ENCODE data around the gene JAG2. TPM values are rescaled to one million over a fixed set of nuclear protein-coding genes. Genes with fewer than 3 reads are reported as not detected.

JAG2 gene
- total RNA-seq, 3 donors from 2014 or later: 4.2 to 15.4 (median 13.1) TPM

GRCh38 chr14:105162669-105162979 is 6.0 kb downstream of the JAG2 start:
- intact Hi-C loops (cut with DNase I; ENCODE audit: low total_unique reads): no loop called here
- no peaks in the 10 kb centered on the region for H3K27me3 ChIP-seq
- H3K27ac ChIP-seq: peak overlapping the region in 1 of 2 donors; percentile 19
- no peak overlapping the region for H3K4me3 ChIP-seq
- DNase-seq (ENCODE audit: low spot score in 2 of 2): no peak
- H3K9me3 ChIP-seq: no peaks in the 10 kb centered on the region
- no peak for TF ChIP-seq CTCF (IDR thresholded peaks at IDR 0.05)
- TF ChIP-seq POLR2A (IDR thresholded peaks at IDR 0.05): no peak
- TF ChIP-seq POLR2AphosphoS5 (IDR thresholded peaks at IDR 0.05): no peak
- no peaks in the 10 kb centered on the region for H3K4me1 ChIP-seq
- no peaks in the 10 kb centered on the region for H3K36me3 ChIP-seq

- Histone ChIP-seq H3K9me3 (no peaks in the 10 kb centered on the region), H3K4me3 (no peak overlapping the region), H3K4me1 (no peaks in the 10 kb centered on the region), H3K27me3 (no peaks in the 10 kb centered on the region), H3K27ac (peak overlapping the region in 1 of 2 donors; percentile 19), H3K36me3 (no peaks in the 10 kb centered on the region)
- DNase-seq (ENCODE audit: low spot score in 2 of 2): no peak
- intact Hi-C loops (cut with DNase I; ENCODE audit: low total_unique reads): no loop called here
- TF ChIP-seq CTCF (IDR thresholded peaks at IDR 0.05): no peak
- TF ChIP-seq POLR2A (IDR thresholded peaks at IDR 0.05): no peak
- no peak for TF ChIP-seq POLR2AphosphoS5 (IDR thresholded peaks at IDR 0.05)
Measured at GRCh38 chr14:105161964-105162668, 6.5 kb downstream of the JAG2 start.

- H3K4me3 ChIP-seq: no peak overlapping the region
- no peak for DNase-seq (ENCODE audit: low spot score in 2 of 2)
- H3K36me3 ChIP-seq: no peaks in the 10 kb centered on the region
- H3K9me3 ChIP-seq: no peaks in the 10 kb centered on the region
- TF ChIP-seq POLR2A (IDR thresholded peaks at IDR 0.05) (no peak), CTCF (IDR thresholded peaks at IDR 0.05) (no peak), POLR2AphosphoS5 (IDR thresholded peaks at IDR 0.05) (no peak)
- intact Hi-C loops (cut with DNase I; ENCODE audit: low total_unique reads): no loop called here
- H3K27me3 ChIP-seq: no peaks in the 10 kb centered on the region
- H3K4me1 ChIP-seq: no peaks in the 10 kb centered on the region
- H3K27ac ChIP-seq: peak overlapping the region in 1 of 2 donors; percentile 43
Measured at GRCh38 chr14:105161309-105161708, 7.3 kb downstream of the JAG2 start.

GRCh38 chr14:105160776-105161175 is 7.8 kb downstream of the JAG2 start:
- TF ChIP-seq POLR2AphosphoS5 (IDR thresholded peaks at IDR 0.05) (no peak), POLR2A (IDR thresholded peaks at IDR 0.05) (no peak), CTCF (IDR thresholded peaks at IDR 0.05) (no peak)
- Histone ChIP-seq H3K27ac (peak overlapping the region in 1 of 2 donors; percentile 43), H3K36me3 (no peaks in the 10 kb centered on the region), H3K4me1 (no peaks in the 10 kb centered on the region), H3K4me3 (no peak overlapping the region), H3K27me3 (no peaks in the 10 kb centered on the region), H3K9me3 (no peaks in the 10 kb centered on the region)
- no peak for DNase-seq (ENCODE audit: low spot score in 2 of 2)
- intact Hi-C loops (cut with DNase I; ENCODE audit: low total_unique reads): no loop called here

GRCh38 chr14:105159344-105159743 is 9.2 kb downstream of the JAG2 start:
- Histone ChIP-seq H3K27me3 (no peaks in the 10 kb centered on the region), H3K9me3 (no peaks in the 10 kb centered on the region), H3K27ac (no peak overlapping the region), H3K4me3 (no peak overlapping the region), H3K4me1 (no peaks in the 10 kb centered on the region), H3K36me3 (no peaks in the 10 kb centered on the region)
- TF ChIP-seq CTCF (IDR thresholded peaks at IDR 0.05): no peak
- no peak for TF ChIP-seq POLR2AphosphoS5 (IDR thresholded peaks at IDR 0.05)
- TF ChIP-seq POLR2A (IDR thresholded peaks at IDR 0.05): no peak
- intact Hi-C loops (cut with DNase I; ENCODE audit: low total_unique reads): no loop called here
- no peak for DNase-seq (ENCODE audit: low spot score in 2 of 2)

Measured in breast epithelium (tissue), 4 donors.